Uterus (tissue), 2 donors: ENCODE results near the gene UBASH3A.

ENCODE experiments used
- POLR2A ChIP-seq, 2 donors: fragments of 450-650 bp; IDR thresholded peaks; one replicate each; pipeline ENCODE4 v1.6.1; 2016; ENCODE audit warnings: antibody characterized with exemption in 2 of 2, mild to moderate bottlenecking in 1 of 2, moderate library complexity in 1 of 2
- TF ChIP-seq, protein P1 (sequence below), 4 experiments: fragments of 200-600 bp in 2 of 4; fragments of 450-650 bp in 2 of 4; sonication (generic) in 2 of 4; IDR thresholded peaks; one replicate each; pipeline ENCODE4 v1.5.1; 2016 to 2019; ENCODE audit warnings: antibody characterized with exemption in 4 of 4, mild to moderate bottlenecking in 2 of 4, moderate library complexity in 1 of 4

GRCh38 chr21:42374864-42375499, 28.7 kb upstream of the UBASH3A start:
- TF ChIP-seq, protein P1, sequence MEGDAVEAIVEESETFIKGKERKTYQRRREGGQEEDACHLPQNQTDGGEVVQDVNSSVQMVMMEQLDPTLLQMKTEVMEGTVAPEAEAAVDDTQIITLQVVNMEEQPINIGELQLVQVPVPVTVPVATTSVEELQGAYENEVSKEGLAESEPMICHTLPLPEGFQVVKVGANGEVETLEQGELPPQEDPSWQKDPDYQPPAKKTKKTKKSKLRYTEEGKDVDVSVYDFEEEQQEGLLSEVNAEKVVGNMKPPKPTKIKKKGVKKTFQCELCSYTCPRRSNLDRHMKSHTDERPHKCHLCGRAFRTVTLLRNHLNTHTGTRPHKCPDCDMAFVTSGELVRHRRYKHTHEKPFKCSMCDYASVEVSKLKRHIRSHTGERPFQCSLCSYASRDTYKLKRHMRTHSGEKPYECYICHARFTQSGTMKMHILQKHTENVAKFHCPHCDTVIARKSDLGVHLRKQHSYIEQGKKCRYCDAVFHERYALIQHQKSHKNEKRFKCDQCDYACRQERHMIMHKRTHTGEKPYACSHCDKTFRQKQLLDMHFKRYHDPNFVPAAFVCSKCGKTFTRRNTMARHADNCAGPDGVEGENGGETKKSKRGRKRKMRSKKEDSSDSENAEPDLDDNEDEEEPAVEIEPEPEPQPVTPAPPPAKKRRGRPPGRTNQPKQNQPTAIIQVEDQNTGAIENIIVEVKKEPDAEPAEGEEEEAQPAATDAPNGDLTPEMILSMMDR (IDR thresholded peaks at IDR 0.05): no peak
- TF ChIP-seq POLR2A (IDR thresholded peaks at IDR 0.05): no peak
